Heart right ventricle (tissue), 16 donors: ENCODE data around the gene NTN3. TPM values are rescaled to one million over a fixed set of nuclear protein-coding genes. Genes with fewer than 3 reads are reported as not detected.

Experiments used
- ATAC-seq, 8 donors: fragments of 200-7000 bp; cut with Tn5 transposase; one replicate each; pipeline ENCODE4 v1.9.1; 2020; ENCODE audit warnings: mild to moderate bottlenecking in 8 of 8, moderate library complexity in 8 of 8, moderate number of reproducible peaks in 1 of 8
- DNase-seq, 2 donors: peaks; one replicate each; pipeline ENCODE4 v3.0.0-alpha.2; 2020
- H3K27ac ChIP-seq, 10 donors: fragments of 200-600 bp; sonication (generic) in 2 of 10; one replicate each; pipeline versions ENCODE4 v1.5.0 to v1.8.0; 2020 to 2022; ENCODE audit warnings: mild to moderate bottlenecking in 3 of 10
- H3K27me3 ChIP-seq, 7 donors: fragments of 200-600 bp; one replicate each; pipeline ENCODE4 v1.8.0; 2021 to 2022; ENCODE audit warnings: mild to moderate bottlenecking in 2 of 7
- H3K36me3 ChIP-seq, 9 donors: fragments of 200-600 bp; sonication (generic) in 1 of 9; one replicate each; pipeline versions ENCODE4 v1.5.0 to v1.8.0; 2020 to 2022; ENCODE audit warnings: mild to moderate bottlenecking in 2 of 9
- H3K4me1 ChIP-seq, 9 donors: fragments of 200-600 bp; sonication (generic) in 1 of 9; one replicate each; pipeline versions ENCODE4 v1.5.0 to v1.8.0; 2020 to 2022; ENCODE audit warnings: mild to moderate bottlenecking in 4 of 9
- H3K4me3 ChIP-seq, 10 donors: fragments of 200-600 bp; sonication (generic) in 2 of 10; one replicate each; pipeline versions ENCODE4 v1.5.0 to v1.8.0; 2020 to 2022; ENCODE audit warnings: mild to moderate bottlenecking in 7 of 10, moderate library complexity in 2 of 10
- H3K9me3 ChIP-seq, 11 donors: fragments of 200-600 bp in 10 of 11; sonication (generic) in 2 of 11; one replicate each; pipeline versions ENCODE4 v1.5.0 to v1.8.0; 2013 to 2022; ENCODE audit warnings: mild to moderate bottlenecking in 2 of 11, control low read depth in 1 of 11, moderate library complexity in 1 of 11
- CTCF ChIP-seq, 9 donors: fragments of 200-600 bp; sonication (generic) in 2 of 9; IDR thresholded peaks; one replicate each; pipeline versions ENCODE4 v1.5.0 to v1.8.0; 2021 to 2022; ENCODE audit warnings: antibody characterized with exemption in 9 of 9, mild to moderate bottlenecking in 5 of 9, moderate library complexity in 1 of 9
- WGBS, 2 donors: extraction: QIAGEN DNeasy Blood & Tissue Kit; methylation state at CpG; one replicate each; pipeline ENCODE4 v1.1.7; 2013; ENCODE audit warnings: inconsistent platforms in 1 of 2; 5-methylcytosine and 5-hydroxymethylcytosine counted together
- intact Hi-C, 10 donors: fragments of 100-400 bp; cut with DNase I; formaldehyde crosslinking; loops; one replicate each; pipeline versions ENCODE4 v1.11.1 to v1.14.2; 2022
- polyA plus RNA-seq, 2 donors: library from polyadenylated mRNA; stranded (reverse); fragments of 200-250 nt; gene quantifications; one replicate each; pipeline ENCODE4 v1.2.3, GENCODE V29; 2013
- total RNA-seq, 10 donors: library from RNA; stranded (reverse); fragmentation: NEBNext Ultra II Directional in 3 of 10; extraction: Animal tissue kit (Norgen Biotek cat#: 25700) in 3 of 10; gene quantifications; one replicate each; pipeline versions ENCODE4 v1.2.1 to v1.2.4, GENCODE V29; 2021 to 2023
- donor health status: Arrhythmogenic right ventricular cardiomyopathy.
- donor health status: ischemic (EF 13 %, LVEDD 7.1; RV severe dilation, severe dysfunction).
- donor health status: healthy with polysubstance abuse.
- donor health status: DM: no; HTN: yes; CAD: no.
- donor health status: DM: no; HTN: no; CAD: no.
- donor health status: ischemic (EF 25% LVEDD 6.9; RV normal size, moderate dysfunction).
- donor health status: ischemic (EF 25% LVEDD 5.7; RV mildly dilated, moderate dysfunction).
- donor health status: healthy.
- donor health status: DM: yes; HTN: yes; CAD: no.
- donor health status: Ischemic cardiomyopathy.
- donor health status: ischemic (EF 35%, LVEDD 5.7; RV mildly dilated, moderate dysfunction).
- donor health status: nonischemic (EF 11% LVEDD 7.7; RV severe dilation, severe dysfunction).
- donor health status: DM: yes; HTN: yes; CAD: no.
- donor health status: PGD.
- donor health status: ischemic (EF 29% LVEDD 5.4; RV normal size, mild dysfunction).
- donor health status: nonischemic (EF 23%, LVEDD 6.1; RV moderate dilation, normal function).

Gene NTN3
- total and polyA plus RNA-seq, 12 donors, result 0.12 to 0.18 (median 0.17) TPM; not detected in 9

- peaks cover 1 to 15% (median 12%) of the 10 kb centered on the region in 9 donors for H3K4me1 ChIP-seq
- 83 to 88% methylated on average over 9 of the region's 9 CpGs for WGBS, 2 donors
- no peak overlapping the region for H3K27ac ChIP-seq
- TF ChIP-seq CTCF (IDR thresholded peaks at IDR 0.05), result no peak
- H3K36me3 ChIP-seq, result no peaks in the 10 kb centered on the region
- intact Hi-C loops, result loop anchor here in 7 of 10 donors (5.0 to 10.0 kb wide), 6 partner anchors 72 to 158 kb away; partner anchors contain the start of genes ABCA3 (in 2 of the 7) and RNPS1 (in 1 of the 7)
- no peaks in the 10 kb centered on the region for H3K27me3 ChIP-seq
- DNase-seq, result no peak
- H3K4me3 ChIP-seq, result no peak overlapping the region
- H3K9me3 ChIP-seq, result no peaks in the 10 kb centered on the region
- ATAC-seq, result no peak
Observed at GRCh38 chr16:2425008-2425518, 46.0 kb upstream of the NTN3 start.

- 93 to 95% methylated on average over 13 of the region's 13 CpGs for WGBS, 2 donors
- no peak for TF ChIP-seq CTCF (IDR thresholded peaks at IDR 0.05)
- Histone ChIP-seq H3K9me3 (no peaks in the 10 kb centered on the region), H3K27me3 (no peaks in the 10 kb centered on the region), H3K27ac (no peak overlapping the region), H3K36me3 (no peaks in the 10 kb centered on the region), H3K4me3 (no peak overlapping the region), H3K4me1 (peaks cover 6 to 22% (median 19%) of the 10 kb centered on the region in 9 donors)
- no peak for ATAC-seq
- intact Hi-C loops, result loop anchor here in 7 of 10 donors (5.0 to 10.0 kb wide), 6 partner anchors 71 to 159 kb away; partner anchors contain the start of genes ABCA3 (in 2 of the 7) and RNPS1 (in 1 of the 7)
- no peak for DNase-seq
Observed at GRCh38 chr16:2425825-2426430, 45.2 kb upstream of the NTN3 start.

- 92 to 93% methylated on average over 6 of the region's 6 CpGs for WGBS, 2 donors
- H3K4me1 ChIP-seq, result peaks cover 6 to 22% (median 19%) of the 10 kb centered on the region in 9 donors
- no peaks in the 10 kb centered on the region for H3K27me3 ChIP-seq
- no peak for TF ChIP-seq CTCF (IDR thresholded peaks at IDR 0.05)
- DNase-seq (no peak), ATAC-seq (no peak)
- no peaks in the 10 kb centered on the region for H3K9me3 ChIP-seq
- intact Hi-C loops, result loop anchor here in 7 of 10 donors (5.0 to 10.0 kb wide), 6 partner anchors 70 to 160 kb away; partner anchors contain the start of genes ABCA3 (in 2 of the 7) and RNPS1 (in 1 of the 7)
- H3K27ac ChIP-seq, result no peak overlapping the region
- H3K4me3 ChIP-seq, result no peak overlapping the region
- peaks cover 0 to 7% (median 0%) of the 10 kb centered on the region in 9 donors for H3K36me3 ChIP-seq
Observed at GRCh38 chr16:2426941-2427361, 44.1 kb upstream of the NTN3 start.

DNA sequence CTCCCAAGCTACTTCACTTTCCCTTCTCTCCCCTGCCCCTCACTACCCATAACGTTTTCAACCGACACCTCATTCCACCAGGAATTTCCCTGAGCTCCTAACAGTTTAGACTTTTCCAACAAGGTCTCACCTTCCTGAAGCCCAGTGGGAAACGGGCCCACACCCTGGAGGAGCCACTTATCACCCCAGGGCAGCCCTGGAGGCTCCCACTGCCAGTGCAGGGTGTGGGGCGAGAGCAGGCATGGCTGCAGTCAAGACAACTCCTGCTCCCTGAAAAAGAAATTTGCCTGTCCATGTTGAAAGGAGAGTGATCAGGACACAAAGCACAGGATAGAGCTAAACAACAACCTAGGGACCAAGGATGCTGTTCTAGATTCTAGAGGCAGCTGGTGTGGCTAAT lies 43.6 kb upstream of the NTN3 start:
- no peak for TF ChIP-seq CTCF (IDR thresholded peaks at IDR 0.05)
- Histone ChIP-seq H3K36me3 (peaks cover 0 to 13% (median 0%) of the 10 kb centered on the region in 9 donors), H3K27me3 (no peaks in the 10 kb centered on the region), H3K4me1 (peaks cover 6 to 22% (median 19%) of the 10 kb centered on the region in 9 donors), H3K27ac (no peak overlapping the region), H3K9me3 (no peaks in the 10 kb centered on the region), H3K4me3 (no peak overlapping the region)
- no peak for DNase-seq
- ATAC-seq, result no peak
- 73 to 83% methylated on average over 4 of the region's 4 CpGs for WGBS, 2 donors
- intact Hi-C loops, result loop anchor here in 7 of 10 donors (5.0 to 10.0 kb wide), 6 partner anchors 70 to 160 kb away; partner anchors contain the start of genes ABCA3 (in 2 of the 7) and RNPS1 (in 1 of the 7)
